Measurements from ENCODE around the gene PELI2.

DNA sequence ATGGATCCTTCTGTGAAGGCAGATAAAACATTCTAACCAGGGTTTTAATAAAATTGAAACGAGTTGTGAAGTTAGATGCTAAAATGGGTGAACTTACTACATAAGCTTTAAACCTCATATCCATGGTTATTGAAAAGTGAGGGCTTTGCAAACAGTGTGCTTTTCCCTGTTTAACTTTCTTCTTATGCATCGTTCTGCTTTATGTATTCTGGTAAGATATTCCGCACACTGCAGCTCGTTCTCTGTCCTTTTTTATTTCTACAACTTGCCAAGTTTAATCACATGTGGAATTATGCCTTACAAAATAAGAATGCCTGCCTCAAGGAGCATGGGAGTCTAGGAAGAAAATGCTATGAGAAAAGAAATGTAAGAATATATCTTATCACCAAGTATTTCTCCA is 30.9 kb downstream of the PELI2 start:
- TF ChIP-seq, protein P1, sequence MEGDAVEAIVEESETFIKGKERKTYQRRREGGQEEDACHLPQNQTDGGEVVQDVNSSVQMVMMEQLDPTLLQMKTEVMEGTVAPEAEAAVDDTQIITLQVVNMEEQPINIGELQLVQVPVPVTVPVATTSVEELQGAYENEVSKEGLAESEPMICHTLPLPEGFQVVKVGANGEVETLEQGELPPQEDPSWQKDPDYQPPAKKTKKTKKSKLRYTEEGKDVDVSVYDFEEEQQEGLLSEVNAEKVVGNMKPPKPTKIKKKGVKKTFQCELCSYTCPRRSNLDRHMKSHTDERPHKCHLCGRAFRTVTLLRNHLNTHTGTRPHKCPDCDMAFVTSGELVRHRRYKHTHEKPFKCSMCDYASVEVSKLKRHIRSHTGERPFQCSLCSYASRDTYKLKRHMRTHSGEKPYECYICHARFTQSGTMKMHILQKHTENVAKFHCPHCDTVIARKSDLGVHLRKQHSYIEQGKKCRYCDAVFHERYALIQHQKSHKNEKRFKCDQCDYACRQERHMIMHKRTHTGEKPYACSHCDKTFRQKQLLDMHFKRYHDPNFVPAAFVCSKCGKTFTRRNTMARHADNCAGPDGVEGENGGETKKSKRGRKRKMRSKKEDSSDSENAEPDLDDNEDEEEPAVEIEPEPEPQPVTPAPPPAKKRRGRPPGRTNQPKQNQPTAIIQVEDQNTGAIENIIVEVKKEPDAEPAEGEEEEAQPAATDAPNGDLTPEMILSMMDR (conservative IDR thresholded peaks at IDR 0.05; ENCODE audit: low read depth in 2 of 2) = no peak
- no peak for TF ChIP-seq EZH2 (IDR thresholded peaks at IDR 0.05; ENCODE audit: low read depth, unreplicated experiment)

Data from GM23338 (cell line).